Panc1 (cell line): Measurements from ENCODE around the gene NCAPH2. TPM values are rescaled to one million over a fixed set of nuclear protein-coding genes. Genes with fewer than 3 reads are reported as not detected.

Experiments used
- ATAC-seq: fragments of 200-7000 bp; cut with Tn5 transposase; 2 replicates; pipeline ENCODE4 v1.9.1; 2020; ENCODE audit warnings: mild to moderate bottlenecking, moderate library complexity
- BruUV-seq: library from RNA; stranded (reverse); fragments of 400-500 nt; replicated peaks from 2 replicates; lab custom pipeline; 2021; lab: Mats Ljungman, UMichigan
- CTCF ChIA-PET: fragments of 300-600 bp; sonication (Branson Sonifier 250); formaldehyde crosslinking; loops from one replicate; lab custom pipeline; 2022; ENCODE audit warnings: antibody characterized with exemption; lab: Charles Lee
- POLR2A ChIA-PET: fragments of 300-600 bp; sonication (Branson Sonifier 250); formaldehyde crosslinking; loops from one replicate; lab custom pipeline; 2022; ENCODE audit warnings: antibody characterized with exemption; lab: Charles Lee
- DNase-seq: peaks from one replicate; pipeline ENCODE4 v3.0.0-alpha.2; 2010; ENCODE audit warnings: low read depth, low spot score
- H3K27ac ChIP-seq: 2 replicates; pipeline ENCODE4 v1.5.1; 2011; ENCODE audit warnings: mild to moderate bottlenecking, low read length, inconsistent platforms
- H3K27me3 ChIP-seq: fragments of 200-500 bp; sonication (Bioruptor generic); 2 replicates; pipeline ENCODE4 v1.6.0; 2014; ENCODE audit warnings: low read length, inconsistent platforms; ENCODE audit not compliant: control insufficient read depth, insufficient read depth
- H3K36me3 ChIP-seq: fragments of 200-500 bp; sonication (Bioruptor generic); 2 replicates; pipeline ENCODE4 v1.5.1; 2014; ENCODE audit warnings: inconsistent platforms, mild to moderate bottlenecking, low read length, moderate library complexity; ENCODE audit not compliant: control insufficient read depth, insufficient read depth
- H3K4me1 ChIP-seq: 2 replicates; pipeline ENCODE4 v1.5.1; 2011; ENCODE audit warnings: inconsistent platforms, mild to moderate bottlenecking, low read length, moderate library complexity; ENCODE audit not compliant: control insufficient read depth, insufficient read depth
- H3K4me3 ChIP-seq, 2 experiments: 2 replicates each; pipeline ENCODE4 v1.5.1; 2011 to 2012; ENCODE audit warnings: low read depth in 2 of 2, low read length in 2 of 2, mild to moderate bottlenecking in 2 of 2, inconsistent platforms in 1 of 2, moderate library complexity in 1 of 2
- H3K9me3 ChIP-seq: fragments of 200-500 bp; sonication (Bioruptor generic); 2 replicates; pipeline ENCODE4 v1.5.1; 2014; ENCODE audit warnings: low read depth, mild to moderate bottlenecking, inconsistent platforms, low read length, moderate library complexity; ENCODE audit not compliant: control insufficient read depth, insufficient read depth
- POLR2AphosphoS5 ChIP-seq: IDR thresholded peaks from 2 replicates; pipeline ENCODE4 v1.6.1; 2012; ENCODE audit warnings: mild to moderate bottlenecking, low read depth, low read length, moderate library complexity
- SIN3A ChIP-seq: IDR thresholded peaks from 2 replicates; pipeline ENCODE4 v1.6.1; 2012; ENCODE audit warnings: low read depth, mild to moderate bottlenecking, low read length, moderate library complexity, borderline replicate concordance; ENCODE audit not compliant: insufficient read depth
- TCF7L2 ChIP-seq: IDR thresholded peaks from 2 replicates; pipeline ENCODE4 v1.6.1; 2011; ENCODE audit warnings: mild to moderate bottlenecking, low read depth, low read length, inconsistent platforms
- in situ Hi-C: cut with HindIII; loops from 2 replicates; pipeline ENCODE4 v1.10.0; 2016; ENCODE audit warnings: low sequenced_read_pairs, low pct_unique_long_range_greater_than_20kb
- intact Hi-C: fragments of 100-400 bp; cut with micrococcal nuclease; formaldehyde crosslinking; loops from one replicate; pipeline ENCODE4 v1.10.0; 2022; ENCODE audit not compliant: unreplicated experiment
- total RNA-seq: library from RNA; stranded (reverse); gene quantifications from one replicate; pipeline ENCODE4 v1.2.1, GENCODE V29; 2021; ENCODE audit not compliant: unreplicated experiment
- TF ChIP-seq, protein P1 (sequence below), 2 experiments: IDR thresholded peaks; 2 replicates each; pipeline ENCODE4 v1.6.1; 2011 to 2012; ENCODE audit warnings: low read depth in 2 of 2, control low read depth in 1 of 2, low read length in 1 of 2, mild to moderate bottlenecking in 1 of 2, moderate library complexity in 1 of 2; ENCODE audit not compliant: insufficient read depth in 1 of 2
- TF ChIP-seq, protein P2 (sequence below): fragments of 450-650 bp; IDR thresholded peaks from 2 replicates; pipeline ENCODE4 v1.5.1; 2017; ENCODE audit warnings: mild to moderate bottlenecking

The NCAPH2 gene
- total RNA-seq, 1 experiment from 2014 or later: 55.6 TPM

DNA sequence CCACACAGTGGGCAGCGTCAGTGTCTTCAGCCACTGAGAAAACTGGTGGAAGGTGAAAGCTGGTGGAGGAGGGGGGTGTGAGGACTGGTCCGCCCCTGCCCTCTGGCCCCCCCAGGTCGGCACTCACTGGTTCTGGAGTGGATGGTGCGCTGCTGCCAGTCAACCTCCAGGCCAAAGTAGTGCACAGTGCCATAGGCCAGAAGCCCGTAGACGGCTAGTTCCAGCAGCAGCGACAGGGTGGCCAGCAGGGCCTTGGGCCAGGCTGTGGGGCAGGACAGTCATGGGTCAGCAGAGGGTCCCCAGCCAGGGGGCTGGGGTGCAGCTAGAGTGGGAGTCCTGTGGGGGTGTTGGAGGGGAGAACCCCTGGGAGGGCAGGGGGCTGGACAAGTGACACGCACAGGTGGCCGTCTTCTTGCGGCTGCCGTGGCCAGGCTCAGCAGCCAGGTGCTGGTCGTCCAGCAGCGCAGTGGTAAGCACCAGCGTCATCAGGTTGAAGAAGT, 2.7 kb upstream of the NCAPH2 start:
- CTCF ChIA-PET: no interaction called here
- intact Hi-C loops: no loop called here
- BruUV-seq: no TSS peak
- Histone ChIP-seq H3K9me3 (no peaks in the 10 kb centered on the region), H3K4me1 (peaks cover 5% of the 10 kb centered on the region), H3K4me3 (no peak overlapping the region), H3K27ac (no peak overlapping the region), H3K36me3 (peaks cover 4% of the 10 kb centered on the region), H3K27me3 (no peaks in the 10 kb centered on the region)
- no peak for ATAC-seq
- POLR2A ChIA-PET: no interaction called here
- in situ Hi-C loops: no loop called here
- TF ChIP-seq TCF7L2 (no peak), SIN3A (no peak), POLR2AphosphoS5 (no peak)
- TF ChIP-seq, protein P1, sequence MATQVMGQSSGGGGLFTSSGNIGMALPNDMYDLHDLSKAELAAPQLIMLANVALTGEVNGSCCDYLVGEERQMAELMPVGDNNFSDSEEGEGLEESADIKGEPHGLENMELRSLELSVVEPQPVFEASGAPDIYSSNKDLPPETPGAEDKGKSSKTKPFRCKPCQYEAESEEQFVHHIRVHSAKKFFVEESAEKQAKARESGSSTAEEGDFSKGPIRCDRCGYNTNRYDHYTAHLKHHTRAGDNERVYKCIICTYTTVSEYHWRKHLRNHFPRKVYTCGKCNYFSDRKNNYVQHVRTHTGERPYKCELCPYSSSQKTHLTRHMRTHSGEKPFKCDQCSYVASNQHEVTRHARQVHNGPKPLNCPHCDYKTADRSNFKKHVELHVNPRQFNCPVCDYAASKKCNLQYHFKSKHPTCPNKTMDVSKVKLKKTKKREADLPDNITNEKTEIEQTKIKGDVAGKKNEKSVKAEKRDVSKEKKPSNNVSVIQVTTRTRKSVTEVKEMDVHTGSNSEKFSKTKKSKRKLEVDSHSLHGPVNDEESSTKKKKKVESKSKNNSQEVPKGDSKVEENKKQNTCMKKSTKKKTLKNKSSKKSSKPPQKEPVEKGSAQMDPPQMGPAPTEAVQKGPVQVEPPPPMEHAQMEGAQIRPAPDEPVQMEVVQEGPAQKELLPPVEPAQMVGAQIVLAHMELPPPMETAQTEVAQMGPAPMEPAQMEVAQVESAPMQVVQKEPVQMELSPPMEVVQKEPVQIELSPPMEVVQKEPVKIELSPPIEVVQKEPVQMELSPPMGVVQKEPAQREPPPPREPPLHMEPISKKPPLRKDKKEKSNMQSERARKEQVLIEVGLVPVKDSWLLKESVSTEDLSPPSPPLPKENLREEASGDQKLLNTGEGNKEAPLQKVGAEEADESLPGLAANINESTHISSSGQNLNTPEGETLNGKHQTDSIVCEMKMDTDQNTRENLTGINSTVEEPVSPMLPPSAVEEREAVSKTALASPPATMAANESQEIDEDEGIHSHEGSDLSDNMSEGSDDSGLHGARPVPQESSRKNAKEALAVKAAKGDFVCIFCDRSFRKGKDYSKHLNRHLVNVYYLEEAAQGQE (IDR thresholded peaks at IDR 0.05; ENCODE audit: insufficient read depth in 1 of 2, low read depth in 2 of 2, low read length in 1 of 2): no peak
- TF ChIP-seq, protein P2, sequence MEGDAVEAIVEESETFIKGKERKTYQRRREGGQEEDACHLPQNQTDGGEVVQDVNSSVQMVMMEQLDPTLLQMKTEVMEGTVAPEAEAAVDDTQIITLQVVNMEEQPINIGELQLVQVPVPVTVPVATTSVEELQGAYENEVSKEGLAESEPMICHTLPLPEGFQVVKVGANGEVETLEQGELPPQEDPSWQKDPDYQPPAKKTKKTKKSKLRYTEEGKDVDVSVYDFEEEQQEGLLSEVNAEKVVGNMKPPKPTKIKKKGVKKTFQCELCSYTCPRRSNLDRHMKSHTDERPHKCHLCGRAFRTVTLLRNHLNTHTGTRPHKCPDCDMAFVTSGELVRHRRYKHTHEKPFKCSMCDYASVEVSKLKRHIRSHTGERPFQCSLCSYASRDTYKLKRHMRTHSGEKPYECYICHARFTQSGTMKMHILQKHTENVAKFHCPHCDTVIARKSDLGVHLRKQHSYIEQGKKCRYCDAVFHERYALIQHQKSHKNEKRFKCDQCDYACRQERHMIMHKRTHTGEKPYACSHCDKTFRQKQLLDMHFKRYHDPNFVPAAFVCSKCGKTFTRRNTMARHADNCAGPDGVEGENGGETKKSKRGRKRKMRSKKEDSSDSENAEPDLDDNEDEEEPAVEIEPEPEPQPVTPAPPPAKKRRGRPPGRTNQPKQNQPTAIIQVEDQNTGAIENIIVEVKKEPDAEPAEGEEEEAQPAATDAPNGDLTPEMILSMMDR: no peak
- DNase-seq: no peak

GRCh38 chr22:50505776-50506610, 2.0 kb upstream of the NCAPH2 start:
- CTCF ChIA-PET: no interaction called here
- H3K36me3 ChIP-seq: peaks cover 4% of the 10 kb centered on the region
- ATAC-seq: no peak

More at GRCh38 chr22:50505776-50506610, 2.0 kb upstream of the NCAPH2 start:
- Histone ChIP-seq H3K9me3 (no peaks in the 10 kb centered on the region), H3K27me3 (no peaks in the 10 kb centered on the region), H3K4me1 (peaks cover 5% of the 10 kb centered on the region), H3K27ac (no peak overlapping the region), H3K4me3 (peak overlapping the region; percentile 85 to 91; a peak in 3 of 4 replicates)
- in situ Hi-C loops (no loop called here), intact Hi-C loops (no loop called here)
- DNase-seq: no peak
- BruUV-seq: no TSS peak
- TF ChIP-seq, protein P1 (IDR thresholded peaks at IDR 0.05; ENCODE audit: insufficient read depth in 1 of 2, low read depth in 2 of 2, low read length in 1 of 2): no peak
- TF ChIP-seq TCF7L2 (no peak), POLR2AphosphoS5 (no peak), SIN3A (no peak)
- TF ChIP-seq, protein P2: no peak
- POLR2A ChIA-PET: no interaction called here
